ENCODE results near the gene C7.
"Not testable (repeated sequence)": the region's sequence is repeated elsewhere in the genome, so short reads cannot be mapped to it uniquely, and the experiment has no call there.

The C7 gene

GRCh38 chr5:40995801-40996586, 86.7 kb downstream of the C7 start:
- no peak for DNase-seq

GRCh38 chr5:40999142-40999541, 89.8 kb downstream of the C7 start:
- no peak for DNase-seq

GRCh38 chr5:40999966-41000365, 90.7 kb downstream of the C7 start:
- no peak for DNase-seq

GRCh38 chr5:41003670-41004376, 94.5 kb downstream of the C7 start:
- DNase-seq: no peak

- DNase-seq: no peak
Measured at GRCh38 chr5:41004931-41005330, 95.6 kb downstream of the C7 start.

GRCh38 chr5:41009232-41009631, 99.9 kb downstream of the C7 start:
- DNase-seq: no peak

- no peak for DNase-seq
Measured at GRCh38 chr5:41010572-41010971, 101.3 kb downstream of the C7 start.

GRCh38 chr5:41012318-41012717, 103.0 kb downstream of the C7 start:
- no peak for DNase-seq

GRCh38 chr5:41022600-41022999, 113.3 kb downstream of the C7 start:
- not testable (repeated sequence) for DNase-seq

Data from right hindlimb (tissue), 1 donor.